SK-N-SH treated with all-trans-retinoic acid at 6 μM for 48 hours (cell line): ENCODE data around the gene RGL1.

ENCODE experiments used
- ATAC-seq: fragments of 200-7000 bp; cut with Tn5 transposase; 3 replicates; pipeline ENCODE4 v1.9.1; 2020; ENCODE audit warnings: mild to moderate bottlenecking, moderate library complexity
- ARNTL ChIP-seq: fragments of 450-650 bp; formaldehyde crosslinking; IDR thresholded peaks from 2 replicates; pipeline ENCODE4 v1.5.0; 2020; ENCODE audit warnings: low read depth, mild to moderate bottlenecking, moderate library complexity, borderline replicate concordance
- BACH2 ChIP-seq: fragments of 250-450 bp; sonication (Bioruptor Pico); IDR thresholded peaks from 2 replicates; pipeline ENCODE4 v1.9.0; 2021; ENCODE audit warnings: mild to moderate bottlenecking, borderline replicate concordance
- GLIS3 ChIP-seq: fragments of 250-450 bp; sonication (Bioruptor Pico); IDR thresholded peaks from 2 replicates; pipeline ENCODE4 v1.5.0; 2020; ENCODE audit warnings: mild to moderate bottlenecking, moderate library complexity
- ISL1 ChIP-seq: fragments of 250-450 bp; sonication (Bioruptor Pico); IDR thresholded peaks from 2 replicates; pipeline ENCODE4 v2.1.2; 2022; ENCODE audit warnings: mild to moderate bottlenecking, moderate library complexity
- OSR1 ChIP-seq: fragments of 250-450 bp; sonication (Bioruptor Pico); IDR thresholded peaks from 2 replicates; pipeline ENCODE4 v1.8.0; 2022; ENCODE audit warnings: moderate library complexity, mild to moderate bottlenecking, inconsistent platforms
- RARB ChIP-seq: fragments of 250-450 bp; sonication (Bioruptor Pico); IDR thresholded peaks from 2 replicates; pipeline ENCODE4 v1.8.0; 2021; ENCODE audit warnings: mild to moderate bottlenecking, moderate library complexity
- TCF4 ChIP-seq: fragments of 250-450 bp; sonication (Bioruptor Pico); IDR thresholded peaks from 2 replicates; pipeline ENCODE4 v1.8.0; 2021; ENCODE audit warnings: mild to moderate bottlenecking, moderate library complexity, borderline replicate concordance
- TOX ChIP-seq: fragments of 250-450 bp; sonication (Bioruptor Pico); IDR thresholded peaks from 2 replicates; pipeline ENCODE4 v1.8.0; 2021; ENCODE audit warnings: mild to moderate bottlenecking, moderate library complexity, borderline replicate concordance
- ZC3H10 ChIP-seq: fragments of 250-450 bp; sonication (Bioruptor Pico); IDR thresholded peaks from 2 replicates; pipeline ENCODE4 v1.5.1; 2021; ENCODE audit warnings: mild to moderate bottlenecking, moderate library complexity
- ZFP3 ChIP-seq: fragments of 250-450 bp; sonication (Bioruptor Pico); IDR thresholded peaks from 2 replicates; pipeline ENCODE4 v1.5.0; 2020; ENCODE audit warnings: mild to moderate bottlenecking, moderate library complexity
- ZFP30 ChIP-seq: fragments of 450-650 bp; formaldehyde crosslinking; IDR thresholded peaks from 2 replicates; pipeline ENCODE4 v1.5.0; 2022; ENCODE audit warnings: mild to moderate bottlenecking, moderate library complexity
- ZNF565 ChIP-seq: fragments of 450-650 bp; formaldehyde crosslinking; conservative IDR thresholded peaks from 2 replicates; pipeline ENCODE4 v1.5.0; 2020; ENCODE audit warnings: low read depth, mild to moderate bottlenecking, moderate library complexity
- ZNF8 ChIP-seq: fragments of 450-650 bp; formaldehyde crosslinking; IDR thresholded peaks from 2 replicates; pipeline ENCODE4 v1.5.0; 2020; ENCODE audit warnings: mild to moderate bottlenecking, moderate library complexity
- TF ChIP-seq, protein P1 (sequence below): fragments of 250-450 bp; sonication (Bioruptor Pico); IDR thresholded peaks from 2 replicates; pipeline ENCODE4 v1.5.1; 2021; ENCODE audit warnings: mild to moderate bottlenecking, moderate library complexity
- TF ChIP-seq, protein P2 (sequence below): fragments of 250-450 bp; sonication (Bioruptor Pico); IDR thresholded peaks from 2 replicates; pipeline ENCODE4 v1.8.0; 2021; ENCODE audit warnings: low read depth, mild to moderate bottlenecking, moderate library complexity, borderline replicate concordance
- TF ChIP-seq, protein P3 (sequence below): fragments of 250-450 bp; sonication (Bioruptor Pico); IDR thresholded peaks from 2 replicates; pipeline ENCODE4 v1.5.1; 2020; ENCODE audit warnings: low read depth, mild to moderate bottlenecking, moderate library complexity
- TF ChIP-seq, protein P4 (sequence below): fragments of 250-450 bp; sonication (Bioruptor Pico); IDR thresholded peaks from 2 replicates; pipeline ENCODE4 v1.8.0; 2020; ENCODE audit warnings: mild to moderate bottlenecking, moderate library complexity, borderline replicate concordance
- TF ChIP-seq, protein P5 (sequence below): fragments of 250-450 bp; sonication (Bioruptor Pico); IDR thresholded peaks from 2 replicates; pipeline ENCODE4 v1.5.0; 2020; ENCODE audit warnings: mild to moderate bottlenecking, moderate library complexity

Gene RGL1

DNA sequence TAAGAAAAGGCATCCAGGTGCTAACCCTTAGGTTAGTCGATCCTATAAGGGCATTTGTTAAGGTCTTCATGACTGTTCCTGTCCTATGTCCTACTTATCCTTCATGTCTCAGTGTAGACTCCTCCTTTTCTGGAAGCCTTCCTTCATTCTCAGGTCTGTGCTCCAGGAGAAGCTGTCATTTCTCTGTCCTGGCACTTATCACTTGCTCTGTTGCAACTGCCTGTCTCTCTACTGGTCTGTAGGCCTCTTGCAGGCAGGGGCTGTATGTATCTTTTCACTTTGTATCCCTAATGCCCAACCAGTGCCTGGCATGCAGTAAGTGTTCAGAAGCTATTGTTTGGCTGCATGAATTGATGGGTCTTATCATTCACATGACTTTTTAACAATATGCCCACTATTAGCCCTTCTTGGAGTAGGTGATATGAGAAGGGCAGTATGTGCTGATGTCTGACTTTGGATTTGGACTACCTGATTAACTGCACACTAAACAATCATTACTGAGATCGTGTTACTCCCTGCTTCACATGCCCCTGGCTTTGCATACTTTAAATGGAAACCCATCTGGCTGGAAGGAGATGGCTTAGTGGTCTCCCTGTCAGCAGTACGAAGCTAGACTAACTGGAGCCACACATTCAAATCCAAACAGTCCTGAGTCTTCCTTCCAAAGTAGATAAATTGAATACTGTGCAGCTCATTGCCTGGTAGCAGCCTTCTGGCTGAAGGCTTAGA lies 88.8 kb downstream of the RGL1 start (continued):
- TF ChIP-seq ZNF565 (CRISPR knock-in tag) (no peak), GLIS3 (CRISPR knock-in tag) (no peak), OSR1 (CRISPR knock-in tag) (no peak)
- TF ChIP-seq, protein P1, sequence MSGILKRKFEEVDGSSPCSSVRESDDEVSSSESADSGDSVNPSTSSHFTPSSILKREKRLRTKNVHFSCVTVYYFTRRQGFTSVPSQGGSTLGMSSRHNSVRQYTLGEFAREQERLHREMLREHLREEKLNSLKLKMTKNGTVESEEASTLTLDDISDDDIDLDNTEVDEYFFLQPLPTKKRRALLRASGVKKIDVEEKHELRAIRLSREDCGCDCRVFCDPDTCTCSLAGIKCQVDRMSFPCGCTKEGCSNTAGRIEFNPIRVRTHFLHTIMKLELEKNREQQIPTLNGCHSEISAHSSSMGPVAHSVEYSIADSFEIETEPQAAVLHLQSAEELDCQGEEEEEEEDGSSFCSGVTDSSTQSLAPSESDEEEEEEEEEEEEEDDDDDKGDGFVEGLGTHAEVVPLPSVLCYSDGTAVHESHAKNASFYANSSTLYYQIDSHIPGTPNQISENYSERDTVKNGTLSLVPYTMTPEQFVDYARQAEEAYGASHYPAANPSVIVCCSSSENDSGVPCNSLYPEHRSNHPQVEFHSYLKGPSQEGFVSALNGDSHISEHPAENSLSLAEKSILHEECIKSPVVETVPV (CRISPR knock-in tag), result no peak

DNA sequence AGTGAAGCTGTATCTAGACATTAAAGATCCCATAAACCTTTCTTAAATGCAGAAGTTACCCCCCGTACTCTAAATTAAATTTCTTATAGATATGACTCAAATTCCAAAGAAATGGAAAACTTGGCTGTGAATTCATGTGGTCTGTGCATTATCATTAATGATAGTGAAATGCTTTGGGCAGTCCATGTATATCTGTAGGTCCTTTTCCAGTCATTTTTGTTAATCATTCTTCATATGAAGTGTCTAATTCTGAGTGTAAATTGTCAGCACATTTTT lies 89.3 kb downstream of the RGL1 start:
- TF ChIP-seq, protein P2, sequence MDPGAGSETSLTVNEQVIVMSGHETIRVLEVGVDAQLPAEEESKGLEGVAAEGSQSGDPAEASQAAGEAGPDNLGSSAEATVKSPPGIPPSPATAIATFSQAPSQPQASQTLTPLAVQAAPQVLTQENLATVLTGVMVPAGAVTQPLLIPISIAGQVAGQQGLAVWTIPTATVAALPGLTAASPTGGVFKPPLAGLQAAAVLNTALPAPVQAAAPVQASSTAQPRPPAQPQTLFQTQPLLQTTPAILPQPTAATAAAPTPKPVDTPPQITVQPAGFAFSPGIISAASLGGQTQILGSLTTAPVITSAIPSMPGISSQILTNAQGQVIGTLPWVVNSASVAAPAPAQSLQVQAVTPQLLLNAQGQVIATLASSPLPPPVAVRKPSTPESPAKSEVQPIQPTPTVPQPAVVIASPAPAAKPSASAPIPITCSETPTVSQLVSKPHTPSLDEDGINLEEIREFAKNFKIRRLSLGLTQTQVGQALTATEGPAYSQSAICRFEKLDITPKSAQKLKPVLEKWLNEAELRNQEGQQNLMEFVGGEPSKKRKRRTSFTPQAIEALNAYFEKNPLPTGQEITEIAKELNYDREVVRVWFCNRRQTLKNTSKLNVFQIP (CRISPR knock-in tag), result no peak
- no peak for TF ChIP-seq GLIS3 (CRISPR knock-in tag)
- TF ChIP-seq ZNF565 (CRISPR knock-in tag), result no peak
- peak; percentile 57; the same call in 1 of the 2 replicates for TF ChIP-seq ZC3H10
- TF ChIP-seq, protein P3, sequence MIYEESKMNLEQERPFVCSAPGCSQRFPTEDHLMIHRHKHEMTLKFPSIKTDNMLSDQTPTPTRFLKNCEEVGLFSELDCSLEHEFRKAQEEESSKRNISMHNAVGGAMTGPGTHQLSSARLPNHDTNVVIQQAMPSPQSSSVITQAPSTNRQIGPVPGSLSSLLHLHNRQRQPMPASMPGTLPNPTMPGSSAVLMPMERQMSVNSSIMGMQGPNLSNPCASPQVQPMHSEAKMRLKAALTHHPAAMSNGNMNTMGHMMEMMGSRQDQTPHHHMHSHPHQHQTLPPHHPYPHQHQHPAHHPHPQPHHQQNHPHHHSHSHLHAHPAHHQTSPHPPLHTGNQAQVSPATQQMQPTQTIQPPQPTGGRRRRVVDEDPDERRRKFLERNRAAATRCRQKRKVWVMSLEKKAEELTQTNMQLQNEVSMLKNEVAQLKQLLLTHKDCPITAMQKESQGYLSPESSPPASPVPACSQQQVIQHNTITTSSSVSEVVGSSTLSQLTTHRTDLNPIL (CRISPR knock-in tag), result peak; percentile 56; the same call in 1 of the 2 replicates
- TF ChIP-seq, protein P4, sequence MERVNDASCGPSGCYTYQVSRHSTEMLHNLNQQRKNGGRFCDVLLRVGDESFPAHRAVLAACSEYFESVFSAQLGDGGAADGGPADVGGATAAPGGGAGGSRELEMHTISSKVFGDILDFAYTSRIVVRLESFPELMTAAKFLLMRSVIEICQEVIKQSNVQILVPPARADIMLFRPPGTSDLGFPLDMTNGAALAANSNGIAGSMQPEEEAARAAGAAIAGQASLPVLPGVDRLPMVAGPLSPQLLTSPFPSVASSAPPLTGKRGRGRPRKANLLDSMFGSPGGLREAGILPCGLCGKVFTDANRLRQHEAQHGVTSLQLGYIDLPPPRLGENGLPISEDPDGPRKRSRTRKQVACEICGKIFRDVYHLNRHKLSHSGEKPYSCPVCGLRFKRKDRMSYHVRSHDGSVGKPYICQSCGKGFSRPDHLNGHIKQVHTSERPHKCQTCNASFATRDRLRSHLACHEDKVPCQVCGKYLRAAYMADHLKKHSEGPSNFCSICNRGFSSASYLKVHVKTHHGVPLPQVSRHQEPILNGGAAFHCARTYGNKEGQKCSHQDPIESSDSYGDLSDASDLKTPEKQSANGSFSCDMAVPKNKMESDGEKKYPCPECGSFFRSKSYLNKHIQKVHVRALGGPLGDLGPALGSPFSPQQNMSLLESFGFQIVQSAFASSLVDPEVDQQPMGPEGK (CRISPR knock-in tag), result peak; percentile 68; the same call in 1 of the 2 replicates
- TF ChIP-seq TOX (CRISPR knock-in tag), result 0 out of 2 replicates have a peak, but pooled peaks have one; percentile 34
- TF ChIP-seq, protein P1 (CRISPR knock-in tag), result no peak
- peak; percentile 96 for TF ChIP-seq ISL1 (CRISPR knock-in tag)
- TF ChIP-seq, protein P5, sequence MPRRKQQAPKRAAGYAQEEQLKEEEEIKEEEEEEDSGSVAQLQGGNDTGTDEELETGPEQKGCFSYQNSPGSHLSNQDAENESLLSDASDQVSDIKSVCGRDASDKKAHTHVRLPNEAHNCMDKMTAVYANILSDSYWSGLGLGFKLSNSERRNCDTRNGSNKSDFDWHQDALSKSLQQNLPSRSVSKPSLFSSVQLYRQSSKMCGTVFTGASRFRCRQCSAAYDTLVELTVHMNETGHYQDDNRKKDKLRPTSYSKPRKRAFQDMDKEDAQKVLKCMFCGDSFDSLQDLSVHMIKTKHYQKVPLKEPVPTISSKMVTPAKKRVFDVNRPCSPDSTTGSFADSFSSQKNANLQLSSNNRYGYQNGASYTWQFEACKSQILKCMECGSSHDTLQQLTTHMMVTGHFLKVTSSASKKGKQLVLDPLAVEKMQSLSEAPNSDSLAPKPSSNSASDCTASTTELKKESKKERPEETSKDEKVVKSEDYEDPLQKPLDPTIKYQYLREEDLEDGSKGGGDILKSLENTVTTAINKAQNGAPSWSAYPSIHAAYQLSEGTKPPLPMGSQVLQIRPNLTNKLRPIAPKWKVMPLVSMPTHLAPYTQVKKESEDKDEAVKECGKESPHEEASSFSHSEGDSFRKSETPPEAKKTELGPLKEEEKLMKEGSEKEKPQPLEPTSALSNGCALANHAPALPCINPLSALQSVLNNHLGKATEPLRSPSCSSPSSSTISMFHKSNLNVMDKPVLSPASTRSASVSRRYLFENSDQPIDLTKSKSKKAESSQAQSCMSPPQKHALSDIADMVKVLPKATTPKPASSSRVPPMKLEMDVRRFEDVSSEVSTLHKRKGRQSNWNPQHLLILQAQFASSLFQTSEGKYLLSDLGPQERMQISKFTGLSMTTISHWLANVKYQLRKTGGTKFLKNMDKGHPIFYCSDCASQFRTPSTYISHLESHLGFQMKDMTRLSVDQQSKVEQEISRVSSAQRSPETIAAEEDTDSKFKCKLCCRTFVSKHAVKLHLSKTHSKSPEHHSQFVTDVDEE (CRISPR knock-in tag), result no peak
- TF ChIP-seq ZFP30 (CRISPR knock-in tag), result no peak
- TF ChIP-seq ZNF8 (CRISPR knock-in tag), result no peak
- TF ChIP-seq TCF4 (CRISPR knock-in tag), result no peak
- TF ChIP-seq ARNTL (CRISPR knock-in tag), result no peak
- no peak for TF ChIP-seq RARB (CRISPR knock-in tag)
- TF ChIP-seq ZFP3 (CRISPR knock-in tag), result no peak
- TF ChIP-seq, all 23 proteins: peak for 5

DNA sequence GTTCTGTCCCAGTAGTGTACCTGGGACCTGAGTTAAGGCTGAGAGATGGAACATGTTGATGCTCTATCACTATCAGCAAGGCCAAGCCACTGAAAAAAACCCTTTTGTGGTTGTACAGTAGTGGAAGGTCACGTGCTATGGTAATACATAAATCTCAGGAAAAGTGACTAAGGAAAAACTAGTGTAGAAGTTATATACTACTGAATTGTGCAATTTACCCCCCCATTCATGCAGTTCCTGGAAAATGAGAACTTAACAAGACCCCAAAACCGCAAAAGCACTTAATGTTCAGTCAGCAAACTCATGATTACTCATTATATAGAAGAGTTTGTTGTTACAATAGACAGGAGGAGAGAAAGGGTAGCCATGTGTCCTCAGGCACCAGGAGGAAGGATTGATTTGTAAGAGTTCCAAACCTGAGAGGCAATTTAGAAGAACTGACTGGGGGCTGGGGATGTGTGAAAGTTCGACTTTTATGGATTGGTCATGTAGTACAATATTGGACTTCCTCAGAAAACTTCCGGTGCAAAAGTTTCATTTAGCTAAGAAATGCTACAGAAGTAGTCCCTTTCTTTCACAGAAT lies 91.6 kb downstream of the RGL1 start:
- no peak for ATAC-seq
- no peak for TF ChIP-seq RARB (CRISPR knock-in tag)
- TF ChIP-seq ZC3H10, result no peak
- TF ChIP-seq, protein P4 (CRISPR knock-in tag), result no peak
- TF ChIP-seq BACH2 (CRISPR knock-in tag), result no peak
- TF ChIP-seq, protein P1 (CRISPR knock-in tag), result no peak

More for the DNA sequence above, 89.3 kb downstream of the RGL1 start:
- peak; percentile 29; the same call in 2 of the 3 replicates for ATAC-seq
